HuH-7 (cell line): ENCODE data around the gene CHRDL1.
"Not testable (repeated sequence)": the region's sequence is repeated elsewhere in the genome, so short reads cannot be mapped to it uniquely, and the experiment has no call there.

Source experiments
- DNase-seq: peaks from one replicate; pipeline ENCODE4 v3.0.0; 2011; ENCODE audit warnings: low spot score

The CHRDL1 gene

DNA sequence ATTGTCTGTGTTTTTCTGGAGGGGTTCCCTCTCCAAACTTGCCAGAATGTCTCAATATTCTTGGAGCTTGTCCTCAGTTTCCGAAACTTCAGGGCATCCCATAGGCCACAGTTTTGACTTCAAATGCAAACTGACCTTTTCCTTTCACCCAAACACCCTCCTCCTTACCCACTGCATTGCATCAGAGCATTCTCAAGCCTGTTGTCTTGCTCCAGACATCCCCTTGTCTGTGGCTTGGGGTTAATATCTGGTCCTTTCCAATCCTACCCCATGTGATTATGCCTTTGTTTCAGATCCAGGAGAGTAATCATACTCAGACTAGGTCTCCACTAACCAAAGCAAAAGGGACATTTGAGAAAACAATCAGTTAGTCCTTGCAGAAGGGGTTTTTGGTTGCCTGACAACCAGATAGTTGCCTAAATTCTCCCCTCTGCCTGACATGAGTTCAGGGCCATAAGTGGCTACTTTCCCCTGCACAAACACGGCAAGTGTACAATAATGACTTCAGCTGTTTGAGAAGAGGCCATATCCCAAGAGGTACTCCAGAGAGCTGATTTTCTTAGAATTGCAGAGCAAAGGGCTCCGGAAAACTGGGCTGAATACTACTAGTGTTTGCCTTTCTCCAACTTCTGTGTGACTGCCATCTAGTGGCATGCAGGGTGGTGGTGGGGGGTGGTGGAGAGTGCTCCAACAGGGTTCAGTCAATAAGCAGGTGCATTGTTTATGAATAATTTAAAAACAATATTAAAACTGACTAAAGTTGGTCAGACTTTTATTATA is 130.2 kb downstream of the CHRDL1 start:
- DNase-seq: peak; percentile 30

DNA sequence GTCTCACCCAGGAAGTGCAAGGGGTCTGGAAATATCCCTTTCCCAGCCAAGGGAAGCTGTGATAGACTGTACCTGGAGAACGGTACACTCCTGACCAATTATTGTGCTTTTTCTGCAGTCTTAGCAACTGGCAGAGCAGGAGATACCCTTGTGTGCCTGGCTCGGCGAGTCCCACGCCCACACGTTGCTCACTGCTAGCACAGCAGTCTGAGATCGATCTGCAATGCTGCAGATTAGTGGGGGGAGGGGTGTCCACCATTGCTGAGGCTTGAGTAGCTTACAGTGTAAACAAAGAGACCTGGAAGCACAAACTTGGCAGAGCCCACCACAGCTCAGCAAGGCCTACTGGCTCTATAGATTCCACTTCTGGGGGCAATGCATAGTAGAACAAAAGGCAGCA is 138.5 kb downstream of the CHRDL1 start:
- no peak for DNase-seq

DNA sequence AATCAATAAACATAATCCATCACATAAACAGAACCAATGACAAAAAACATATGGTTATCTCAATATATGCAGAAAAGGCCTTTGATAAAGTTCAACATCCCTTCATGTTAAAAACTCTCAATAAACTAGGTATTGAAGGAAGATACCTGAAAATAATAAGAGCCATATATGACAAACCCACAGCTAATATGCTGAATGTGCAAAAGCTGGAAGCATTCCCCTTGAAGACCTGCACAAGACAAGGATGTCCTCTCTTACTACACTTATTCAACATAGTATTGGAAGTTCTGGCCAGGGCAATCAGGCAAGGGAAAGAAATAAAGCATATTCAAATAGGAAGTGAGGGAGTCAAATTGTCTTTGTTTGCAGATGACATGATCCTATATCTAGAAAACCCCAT is 141.3 kb downstream of the CHRDL1 start:
- not testable (repeated sequence) for DNase-seq

DNA sequence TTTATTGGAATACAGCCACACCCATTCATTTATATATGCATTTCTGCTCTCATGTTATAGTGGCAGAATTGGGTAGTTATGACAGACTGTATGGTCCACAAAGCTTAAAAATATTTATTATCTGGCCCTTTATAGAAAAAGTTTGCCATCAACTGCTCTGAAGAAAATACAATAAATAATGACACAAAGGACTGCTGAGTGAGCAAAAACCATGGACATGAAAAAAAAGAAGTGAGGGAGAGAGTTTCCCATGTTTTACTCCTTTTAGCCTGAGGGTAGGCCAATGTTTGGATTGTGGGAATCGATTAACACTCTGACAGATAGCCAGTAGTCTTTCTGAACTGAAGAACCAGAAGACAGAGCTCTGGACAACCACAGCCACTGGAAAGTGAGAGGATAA is 149.2 kb downstream of the CHRDL1 start:
- no peak for DNase-seq
